ENCODE results near the gene TTC16.
A peak's percentile ranks its signal among the peaks of the same experiment; 100 is the strongest.

The TTC16 gene

GRCh38 chr9:127715470-127716337 lies at the start of gene TTC16, which contains the start of gene PTRH1:
TSS of gene TTC16 (plus strand) at chr9:127716079. CDS start at chr9:127716146, 67 bp downstream.
TSS of gene PTRH1 (minus strand) at chr9:127715663. CDS start at chr9:127715639, 24 bp downstream.
- peak; percentile 94 for DNase-seq (ENCODE audit: low read depth)

- no peak for DNase-seq (ENCODE audit: low read depth)
Observed at GRCh38 chr9:127667127-127667844, 48.6 kb upstream of the TTC16 start.

- DNase-seq (ENCODE audit: low read depth), result no peak
Observed at GRCh38 chr9:127667906-127668305, 48.0 kb upstream of the TTC16 start.

- DNase-seq (ENCODE audit: low read depth), result no peak
Observed at GRCh38 chr9:127673234-127673633, 42.6 kb upstream of the TTC16 start.

GRCh38 chr9:127676638-127677037 lies 39.2 kb upstream of the TTC16 start:
- peak; percentile 66 for DNase-seq (ENCODE audit: low read depth)

- DNase-seq (ENCODE audit: low read depth), result no peak
Observed at GRCh38 chr9:127679506-127679905, 36.4 kb upstream of the TTC16 start.

GRCh38 chr9:127680226-127680625 lies 35.7 kb upstream of the TTC16 start:
- DNase-seq (ENCODE audit: low read depth), result no peak

GRCh38 chr9:127680846-127681245 lies 35.0 kb upstream of the TTC16 start:
- no peak for DNase-seq (ENCODE audit: low read depth)

GRCh38 chr9:127682351-127683136 lies 33.3 kb upstream of the TTC16 start:
- DNase-seq (ENCODE audit: low read depth), result no peak

- peak; percentile 79 for DNase-seq (ENCODE audit: low read depth)
Observed at GRCh38 chr9:127683723-127684122, 32.2 kb upstream of the TTC16 start.

GRCh38 chr9:127684576-127684975 lies 31.3 kb upstream of the TTC16 start:
- peak; percentile 65 for DNase-seq (ENCODE audit: low read depth)

- DNase-seq (ENCODE audit: low read depth), result no peak
Observed at GRCh38 chr9:127686461-127687393, 29.2 kb upstream of the TTC16 start.

GRCh38 chr9:127689329-127690000 lies 26.4 kb upstream of the TTC16 start:
- DNase-seq (ENCODE audit: low read depth), result no peak

GRCh38 chr9:127690735-127691134 lies 25.1 kb upstream of the TTC16 start:
- DNase-seq (ENCODE audit: low read depth), result no peak

GRCh38 chr9:127692071-127692470 lies 23.8 kb upstream of the TTC16 start:
- no peak for DNase-seq (ENCODE audit: low read depth)

GRCh38 chr9:127693143-127693542 lies 22.7 kb upstream of the TTC16 start:
- DNase-seq (ENCODE audit: low read depth), result no peak

- DNase-seq (ENCODE audit: low read depth), result no peak
Observed at GRCh38 chr9:127693697-127694096, 22.2 kb upstream of the TTC16 start.

GRCh38 chr9:127694890-127695720 lies 20.8 kb upstream of the TTC16 start:
- no peak for DNase-seq (ENCODE audit: low read depth)

- DNase-seq (ENCODE audit: low read depth), result no peak
Observed at GRCh38 chr9:127697575-127697974, 18.3 kb upstream of the TTC16 start.

GRCh38 chr9:127698386-127698785 lies 17.5 kb upstream of the TTC16 start:
- no peak for DNase-seq (ENCODE audit: low read depth)
